HUES64 (cell line): ENCODE measurements around the gene ECHDC1.

ENCODE experiments used
- H3K27ac ChIP-seq: 2 replicates; pipeline ENCODE4 v1.7.0; 2013; ENCODE audit warnings: low read depth, low read length, inconsistent platforms
- H3K27me3 ChIP-seq: 2 replicates; pipeline ENCODE4 v1.6.1; 2013; ENCODE audit warnings: mild to moderate bottlenecking, low read length; ENCODE audit not compliant: insufficient read depth
- H3K36me3 ChIP-seq: 2 replicates; pipeline ENCODE4 v1.6.1; 2013; ENCODE audit warnings: mild to moderate bottlenecking, low read length; ENCODE audit not compliant: insufficient read depth
- H3K4me1 ChIP-seq: 2 replicates; pipeline ENCODE4 v1.6.1; 2013; ENCODE audit warnings: mild to moderate bottlenecking, low read length, moderate library complexity; ENCODE audit not compliant: insufficient read depth
- H3K4me3 ChIP-seq: 2 replicates; pipeline ENCODE4 v1.5.1; 2013; ENCODE audit warnings: mild to moderate bottlenecking, low read length, moderate library complexity
- H3K9ac ChIP-seq: 2 replicates; pipeline ENCODE4 v1.6.1; 2013; ENCODE audit warnings: mild to moderate bottlenecking, low read depth, low read length
- H3K9me3 ChIP-seq: 2 replicates; pipeline ENCODE4 v1.6.1; 2013; ENCODE audit warnings: low read depth, low read length; ENCODE audit not compliant: insufficient read depth
- WGBS: fragments of 150-250, 120-280 bp; methylation state at CpG from one replicate; pipeline ENCODE4 v1.1.7; 2013; ENCODE audit warnings: missing lambda C conversion rate; 5-methylcytosine and 5-hydroxymethylcytosine counted together

Gene ECHDC1

DNA sequence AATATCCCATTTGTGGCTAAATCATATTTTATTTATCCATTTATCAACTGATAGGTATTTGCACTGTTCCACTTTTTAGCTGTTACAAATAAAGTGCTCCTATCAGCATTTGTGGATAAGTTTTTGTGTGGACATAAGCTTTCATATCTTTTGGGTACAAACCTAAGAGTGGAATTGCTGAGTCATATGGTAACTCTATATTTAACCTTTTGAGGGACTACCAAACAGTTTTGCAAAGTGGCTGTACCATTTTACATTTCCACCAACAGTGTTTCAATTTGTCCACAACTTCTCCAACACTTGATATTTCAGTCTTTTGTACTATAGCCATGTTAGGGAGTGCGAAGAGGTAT lies 23.6 kb upstream of the ECHDC1 start:
- H3K4me1 ChIP-seq, result peaks cover 3% of the 10 kb centered on the region; the same call in 1 of the 2 replicates
- H3K4me3 ChIP-seq, result no peak overlapping the region
- no peak overlapping the region for H3K9ac ChIP-seq
- WGBS, result 100% methylated on average over 1 of the region's 1 CpG
- H3K27me3 ChIP-seq, result no peaks in the 10 kb centered on the region
- H3K36me3 ChIP-seq, result no peaks in the 10 kb centered on the region
- H3K27ac ChIP-seq, result 0 out of 2 replicates have a peak overlapping the region, but pooled peaks have one; percentile 17
- no peaks in the 10 kb centered on the region for H3K9me3 ChIP-seq

DNA sequence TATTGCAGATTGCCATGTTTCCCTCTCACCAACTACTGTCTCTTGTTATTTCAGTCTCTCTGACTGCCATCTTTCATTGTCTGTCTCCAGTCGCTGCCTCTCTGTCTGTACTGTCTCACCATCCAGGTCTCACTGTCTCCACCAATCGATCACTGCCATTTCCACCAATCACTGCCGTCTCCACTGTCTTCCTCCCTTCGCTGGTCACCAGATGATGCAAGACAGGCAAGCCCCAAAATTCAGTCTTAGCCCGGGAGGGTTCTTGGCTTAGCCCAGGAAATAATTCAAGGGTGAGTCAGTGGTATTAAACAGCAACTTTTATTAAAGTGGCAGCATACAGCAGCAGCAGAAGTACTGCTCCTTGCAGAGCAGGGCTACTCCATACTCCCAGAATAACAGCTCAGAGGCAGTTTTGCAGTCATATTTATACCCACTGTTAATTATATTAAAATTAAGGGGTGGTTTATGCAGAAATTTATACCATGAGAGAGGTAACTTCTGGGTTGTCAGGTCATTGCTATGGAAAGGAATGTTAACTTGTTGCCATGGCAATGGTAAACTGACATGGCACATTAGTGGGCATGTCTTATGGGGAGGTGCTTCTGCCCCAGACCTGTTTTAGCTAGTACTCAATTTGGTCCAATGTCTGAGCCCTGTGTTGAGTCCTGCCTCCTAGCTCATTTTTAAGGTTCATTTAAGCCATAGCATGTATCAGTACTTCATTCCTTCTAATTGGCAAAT lies 23.0 kb upstream of the ECHDC1 start:
- no peaks in the 10 kb centered on the region for H3K36me3 ChIP-seq
- H3K9me3 ChIP-seq, result no peaks in the 10 kb centered on the region
- peaks cover 3% of the 10 kb centered on the region; the same call in 1 of the 2 replicates for H3K4me1 ChIP-seq
- no peaks in the 10 kb centered on the region for H3K27me3 ChIP-seq
- no peak overlapping the region for H3K4me3 ChIP-seq
- 0 out of 2 replicates have a peak overlapping the region, but pooled peaks have one; percentile 17 for H3K27ac ChIP-seq
- H3K9ac ChIP-seq, result no peak overlapping the region
- 61% methylated on average over 5 of the region's 5 CpGs for WGBS

DNA sequence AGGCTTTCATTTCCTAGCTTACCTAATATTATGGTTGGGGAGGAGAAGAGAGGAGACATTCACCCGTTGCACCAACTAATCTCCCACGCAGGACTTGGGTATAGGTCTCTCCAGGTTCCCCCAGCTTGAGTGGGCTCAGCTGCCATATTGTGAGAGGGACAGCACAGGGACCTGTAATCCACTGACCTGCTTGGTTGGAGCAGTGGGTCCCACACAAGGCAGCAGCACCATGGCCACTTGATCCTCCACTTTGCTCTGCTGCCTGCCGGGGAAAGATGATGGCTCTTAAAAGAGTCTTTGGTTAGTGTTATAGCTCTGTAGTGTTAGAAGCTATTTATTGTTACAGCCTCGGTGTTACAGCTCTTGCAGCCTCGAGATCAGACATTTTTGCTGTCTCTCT lies 22.5 kb upstream of the ECHDC1 start:
- no peak overlapping the region for H3K9ac ChIP-seq
- no peaks in the 10 kb centered on the region for H3K27me3 ChIP-seq
- H3K27ac ChIP-seq, result no peak overlapping the region
- no peak overlapping the region for H3K4me3 ChIP-seq
- H3K4me1 ChIP-seq, result peaks cover 3% of the 10 kb centered on the region; the same call in 1 of the 2 replicates
- WGBS, result 92% methylated on average over 5 of the region's 5 CpGs
- H3K36me3 ChIP-seq, result no peaks in the 10 kb centered on the region
- H3K9me3 ChIP-seq, result no peaks in the 10 kb centered on the region

DNA sequence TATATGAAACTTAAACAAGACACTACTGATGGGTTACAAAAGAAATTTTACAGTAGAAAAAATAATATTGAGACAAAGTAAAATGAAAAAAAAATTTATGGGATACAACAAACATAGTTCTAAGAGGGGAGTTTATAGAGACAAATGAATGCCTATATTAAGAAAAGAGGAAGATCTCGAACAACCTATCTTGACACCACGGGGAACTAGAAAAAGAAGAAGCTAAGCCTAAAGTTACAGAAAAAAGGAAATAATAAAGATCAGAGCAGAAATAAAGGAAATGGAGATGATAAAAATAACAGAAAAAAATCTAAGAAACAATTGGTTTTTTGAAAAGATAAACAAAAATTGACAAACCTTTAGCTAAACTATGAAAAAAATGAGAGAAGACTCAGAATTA lies 9.1 kb upstream of the ECHDC1 start:
- H3K4me1 ChIP-seq, result no peaks in the 10 kb centered on the region
- H3K4me3 ChIP-seq, result no peak overlapping the region
- no peak overlapping the region for H3K9ac ChIP-seq
- no peaks in the 10 kb centered on the region for H3K27me3 ChIP-seq
- H3K27ac ChIP-seq, result no peak overlapping the region
- H3K36me3 ChIP-seq, result no peaks in the 10 kb centered on the region
- WGBS, result 100% methylated on average over 2 of the region's 2 CpGs
- peaks cover 8% of the 10 kb centered on the region; the same call in 1 of the 2 replicates for H3K9me3 ChIP-seq

DNA sequence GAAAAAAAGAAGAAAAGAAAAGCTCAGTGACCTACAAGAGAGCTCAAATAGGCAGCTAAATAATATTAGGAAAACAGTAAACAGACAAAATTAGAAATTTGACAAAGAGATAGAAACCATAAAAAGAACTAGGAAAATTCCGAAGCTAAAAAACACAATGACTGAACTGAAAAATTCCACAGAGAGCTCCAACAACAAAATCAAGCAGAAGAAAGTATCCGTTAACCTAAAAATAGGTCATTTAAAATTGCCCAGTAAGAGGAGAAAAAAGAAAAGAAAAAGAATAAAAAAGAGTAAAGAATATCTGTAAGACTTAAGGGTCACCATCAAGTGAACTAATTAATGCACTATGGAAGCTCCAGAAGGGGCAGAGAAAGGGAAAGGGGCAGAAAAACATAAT lies 6.6 kb upstream of the ECHDC1 start:
- Histone ChIP-seq H3K27ac (no peak overlapping the region), H3K9ac (no peak overlapping the region), H3K27me3 (no peaks in the 10 kb centered on the region), H3K4me3 (no peak overlapping the region), H3K9me3 (peaks cover 3% of the 10 kb centered on the region; the same call in 1 of the 2 replicates), H3K36me3 (no peaks in the 10 kb centered on the region), H3K4me1 (no peaks in the 10 kb centered on the region)
- WGBS, result 96% methylated on average over 2 of the region's 2 CpGs

DNA sequence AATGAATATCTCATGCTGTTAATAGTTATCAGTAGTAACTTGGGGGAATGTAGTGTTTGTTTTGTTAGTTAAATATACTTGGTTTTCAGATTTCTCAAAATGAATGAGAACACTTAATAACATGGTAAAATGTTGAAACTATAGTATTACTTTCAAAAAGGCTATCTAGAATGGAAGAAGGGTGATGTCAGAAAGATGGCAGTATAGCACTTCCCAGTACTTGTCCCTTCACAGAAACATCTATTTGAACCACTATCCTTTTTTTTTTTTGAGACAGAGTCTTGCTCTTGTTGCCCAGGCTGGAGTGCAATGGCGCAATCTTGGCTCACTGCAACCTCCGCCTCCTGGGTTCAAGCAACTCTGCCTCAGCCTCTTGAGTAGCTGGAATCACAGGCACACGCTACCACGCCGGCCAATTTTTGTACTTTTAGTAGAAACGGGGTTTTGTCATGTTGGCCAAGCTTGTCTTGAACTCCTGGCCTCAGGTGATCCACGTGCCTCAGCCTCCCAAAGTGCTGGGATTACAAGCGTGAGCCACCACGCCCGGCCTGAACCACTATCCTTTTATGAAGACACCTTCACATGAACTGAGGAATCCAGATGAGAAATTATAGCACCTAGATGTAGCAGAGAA lies 4.7 kb upstream of the ECHDC1 start:
- H3K36me3 ChIP-seq, result no peaks in the 10 kb centered on the region

DNA sequence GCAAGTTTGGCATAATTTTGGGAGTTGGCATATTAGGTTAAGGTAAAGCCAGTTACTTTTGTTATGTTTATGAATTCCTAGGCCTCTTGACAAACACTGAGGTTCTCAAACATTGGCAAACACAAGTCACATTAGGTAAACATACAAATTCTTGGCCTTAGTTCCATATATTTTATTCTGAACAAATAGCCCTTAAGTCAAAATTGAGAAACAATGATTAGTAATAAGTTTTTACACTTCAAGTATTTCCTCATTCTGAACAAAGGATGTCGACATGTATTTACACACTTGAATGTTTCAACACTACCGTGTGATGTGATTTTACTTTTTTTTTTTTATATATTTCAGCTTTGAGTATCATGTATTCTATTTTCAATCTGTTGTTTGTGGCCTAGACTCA lies 3.8 kb upstream of the ECHDC1 start:
- Histone ChIP-seq H3K27me3 (no peaks in the 10 kb centered on the region), H3K4me1 (0 out of 2 replicates have a peak, but pooled peaks cover 3% of the 10 kb centered on the region), H3K9me3 (no peaks in the 10 kb centered on the region), H3K27ac (no peak overlapping the region), H3K36me3 (no peaks in the 10 kb centered on the region), H3K4me3 (no peak overlapping the region), H3K9ac (no peak overlapping the region)
- 100% methylated on average over 1 of the region's 2 CpGs for WGBS

More for the DNA sequence above, 4.7 kb upstream of the ECHDC1 start:
- Histone ChIP-seq H3K27me3 (no peaks in the 10 kb centered on the region), H3K9ac (no peak overlapping the region), H3K4me3 (no peak overlapping the region), H3K27ac (no peak overlapping the region), H3K4me1 (no peaks in the 10 kb centered on the region), H3K9me3 (no peaks in the 10 kb centered on the region)
- 96% methylated on average over 10 of the region's 10 CpGs for WGBS

DNA sequence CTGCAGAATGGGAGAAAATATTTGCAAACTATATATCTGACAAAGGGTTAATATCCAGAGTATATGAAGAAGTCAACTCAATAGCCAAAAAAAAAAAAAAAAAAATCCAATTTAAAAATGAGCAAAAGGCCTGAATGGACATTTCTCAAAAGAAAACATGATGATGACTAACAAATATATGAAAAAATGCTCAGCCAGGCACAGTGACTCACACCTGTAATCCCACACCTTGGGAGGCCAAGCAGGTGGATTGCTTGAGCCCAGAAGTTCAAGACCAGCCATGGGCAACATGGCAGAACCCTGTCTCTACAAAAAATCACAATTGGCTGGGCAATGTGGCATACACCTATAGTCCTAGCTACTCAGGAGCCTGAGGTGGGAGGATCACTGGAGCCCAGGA lies 2.1 kb upstream of the ECHDC1 start:
- peaks cover 19% of the 10 kb centered on the region; the same call in 1 of the 2 replicates for H3K4me1 ChIP-seq
- no peak overlapping the region for H3K4me3 ChIP-seq
- no peaks in the 10 kb centered on the region for H3K27me3 ChIP-seq
- no peak overlapping the region for H3K9ac ChIP-seq
- H3K36me3 ChIP-seq, result no peaks in the 10 kb centered on the region
- no peak overlapping the region for H3K27ac ChIP-seq
- no peaks in the 10 kb centered on the region for H3K9me3 ChIP-seq

DNA sequence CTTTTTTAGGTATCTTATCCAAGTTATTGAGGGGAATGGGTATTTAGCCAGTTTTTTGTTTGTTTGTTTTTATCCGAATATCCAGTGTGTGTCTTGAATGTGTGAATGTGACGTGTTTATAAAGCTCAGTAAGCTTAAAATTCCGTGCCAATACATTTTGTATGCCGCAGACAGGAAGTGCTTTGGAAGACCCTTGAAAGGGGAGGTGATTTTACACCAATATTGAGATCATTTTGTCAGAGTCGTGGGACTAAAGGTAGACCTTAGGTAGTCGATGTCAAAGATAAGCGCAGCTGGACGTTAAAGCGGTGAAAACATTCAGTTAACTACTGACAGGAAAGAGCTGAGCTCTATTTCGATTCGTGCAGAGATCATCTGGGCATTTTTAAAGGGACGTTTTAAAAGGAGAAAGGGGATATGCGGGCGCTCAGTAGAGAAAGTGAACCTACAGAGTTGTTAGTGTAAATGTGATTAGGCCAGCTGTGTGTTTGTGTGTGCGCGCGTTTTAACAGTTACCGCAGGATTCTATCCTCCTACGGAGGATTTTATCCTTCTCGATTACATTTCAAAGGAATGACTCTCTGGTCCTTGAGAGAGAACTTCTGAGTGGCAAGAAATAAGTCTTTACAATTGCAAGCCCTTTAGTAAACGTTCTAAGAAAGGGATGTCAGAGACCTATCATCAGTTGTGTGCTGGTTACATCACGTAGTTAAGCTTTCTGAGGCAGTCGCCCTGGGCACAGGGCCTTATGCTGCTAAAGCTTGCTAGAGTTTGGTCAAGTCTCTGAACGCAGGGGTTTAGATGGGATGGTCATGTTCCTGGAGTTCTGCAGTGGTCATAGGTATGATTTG lies 625 bp upstream of the ECHDC1 start:
- Histone ChIP-seq H3K9ac (peak overlapping the region; percentile 85), H3K27ac (peak overlapping the region; percentile 81), H3K4me3 (peak overlapping the region; percentile 89), H3K27me3 (no peaks in the 10 kb centered on the region), H3K36me3 (no peaks in the 10 kb centered on the region), H3K4me1 (peaks cover 25% of the 10 kb centered on the region), H3K9me3 (no peaks in the 10 kb centered on the region)
- 2% methylated on average over 24 of the region's 24 CpGs for WGBS

DNA sequence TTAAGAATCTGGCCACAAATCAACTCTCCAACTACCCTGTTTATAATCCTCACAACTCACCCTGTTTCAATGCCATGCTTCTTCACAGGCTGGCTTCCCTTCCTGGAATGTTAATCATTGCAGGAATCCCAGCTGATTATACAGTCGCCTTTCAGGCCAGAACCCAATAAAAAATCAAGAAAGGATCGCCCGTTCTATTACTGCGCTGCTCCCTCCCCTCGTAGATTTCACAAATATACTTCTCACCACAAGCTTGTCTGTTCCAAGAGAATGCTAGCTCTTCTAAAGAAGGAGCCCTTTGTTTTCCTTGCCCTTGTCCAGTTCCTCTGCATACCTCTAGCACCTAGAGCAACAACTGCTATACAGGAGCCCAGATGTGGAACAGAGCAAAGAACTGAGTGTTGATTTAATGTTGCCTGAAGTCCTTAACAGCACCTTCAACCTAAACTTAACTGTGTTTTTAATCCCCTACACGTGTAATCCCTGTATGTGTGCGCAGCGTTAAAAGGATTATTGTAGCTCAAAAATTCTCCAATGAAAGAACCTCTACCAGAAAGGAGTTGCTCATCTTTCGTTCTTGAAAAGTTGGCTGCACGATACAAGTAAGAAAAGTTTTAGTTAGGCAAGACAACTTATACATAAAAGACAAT lies 988 bp downstream of the ECHDC1 start:
- Histone ChIP-seq H3K9me3 (no peaks in the 10 kb centered on the region), H3K27ac (0 out of 2 replicates have a peak overlapping the region, but pooled peaks have one; percentile 1), H3K36me3 (no peaks in the 10 kb centered on the region), H3K4me3 (peak overlapping the region; percentile 89), H3K4me1 (peaks cover 41% of the 10 kb centered on the region), H3K9ac (peak overlapping the region; percentile 85), H3K27me3 (no peaks in the 10 kb centered on the region)
- WGBS, result 10% methylated on average over 8 of the region's 10 CpGs
